H1 (cell line): ENCODE data around the gene PECR. TPM values are rescaled to one million over a fixed set of nuclear protein-coding genes. Genes with fewer than 3 reads are reported as not detected.

Experiments
- CTCF ChIA-PET: fragments of 300-600 bp; sonication (Branson Sonifier 250); formaldehyde crosslinking; loops from one replicate; lab custom pipeline; 2021; ENCODE audit not compliant: partially characterized antibody; lab: Charles Lee
- POLR2A ChIA-PET: fragments of 300-600 bp; sonication (Branson Sonifier 250); formaldehyde crosslinking; loops from one replicate; lab custom pipeline; 2021; ENCODE audit warnings: inconsistent platforms; ENCODE audit not compliant: partially characterized antibody; lab: Charles Lee
- DNase-seq, 2 experiments: peaks; one replicate each; pipeline versions ENCODE4 v3.0.0 to v3.0.0-alpha.2; 2010 to 2022; ENCODE audit warnings: low spot score in 2 of 2, low read depth in 1 of 2, mixed read lengths in 1 of 2
- FAIRE-seq: peaks from 2 replicates; lab custom pipeline; 2011; peaks lifted over from hg19 to GRCh38; lab: Jason Lieb, UNC
- H2AFZ ChIP-seq: 2 replicates; pipeline ENCODE4 v1.8.1; 2012; ENCODE audit warnings: low read length, inconsistent platforms
- H2AK5ac ChIP-seq: 2 replicates; pipeline ENCODE4 v1.6.1; 2013; ENCODE audit warnings: low read depth, low read length
- H2BK120ac ChIP-seq: replicated peaks from 2 replicates; pipeline ENCODE3; 2013; ENCODE audit warnings: low read depth, low read length, inconsistent platforms
- H2BK12ac ChIP-seq: 2 replicates; pipeline ENCODE4 v1.6.1; 2013; ENCODE audit warnings: low read depth, low read length
- H2BK15ac ChIP-seq: 2 replicates; pipeline ENCODE4 v1.6.1; 2013; ENCODE audit warnings: low read length
- H2BK20ac ChIP-seq: 2 replicates; pipeline ENCODE4 v1.6.1; 2013; ENCODE audit warnings: low read length
- H2BK5ac ChIP-seq: 2 replicates; pipeline ENCODE4 v1.6.1; 2013; ENCODE audit warnings: low read depth, low read length
- H3K14ac ChIP-seq: 2 replicates; pipeline ENCODE4 v1.6.1; 2013; ENCODE audit warnings: inconsistent platforms; ENCODE audit not compliant: insufficient read length
- H3K18ac ChIP-seq: 2 replicates; pipeline ENCODE4 v1.6.1; 2013; ENCODE audit warnings: low read length; ENCODE audit errors: extremely low read depth
- H3K23ac ChIP-seq: 2 replicates; pipeline ENCODE4 v1.6.1; 2013; ENCODE audit warnings: inconsistent platforms; ENCODE audit not compliant: insufficient read length
- H3K23me2 ChIP-seq: 2 replicates; pipeline ENCODE4 v1.6.1; 2013; ENCODE audit warnings: low read depth, low read length
- H3K27ac ChIP-seq: 2 replicates; pipeline ENCODE4 v1.6.1; 2011; ENCODE audit warnings: low read depth, low read length, inconsistent platforms
- H3K27me3 ChIP-seq, 4 experiments: replicated peaks in 1 of 4; 1 replicate in 1 of 4; 2 replicates in 3 of 4; pipeline versions ENCODE4 v1.6.1 to v1.8.1; 2011 to 2013; ENCODE audit warnings: low read length in 3 of 4, mild to moderate bottlenecking in 3 of 4, inconsistent platforms in 2 of 4, mixed read lengths in 2 of 4, moderate library complexity in 1 of 4; ENCODE audit not compliant: control insufficient read depth in 3 of 4, insufficient read depth in 3 of 4; ENCODE audit errors: extremely low read depth in 1 of 4
- H3K36me3 ChIP-seq, 4 experiments: 2 replicates each; pipeline versions ENCODE4 v1.6.1 to v1.8.1; 2011 to 2013; ENCODE audit warnings: mild to moderate bottlenecking in 4 of 4, low read length in 3 of 4, moderate library complexity in 2 of 4, control low read depth in 1 of 4, inconsistent platforms in 1 of 4; ENCODE audit not compliant: insufficient read depth in 4 of 4, control insufficient read depth in 2 of 4
- H3K4ac ChIP-seq: replicated peaks from 2 replicates; pipeline ENCODE3; 2013; ENCODE audit warnings: low read length, low read depth, mixed read lengths, inconsistent platforms; ENCODE audit not compliant: insufficient read length
- H3K4me1 ChIP-seq, 4 experiments: replicated peaks in 1 of 4; 1 replicate in 1 of 4; 2 replicates in 3 of 4; pipeline versions ENCODE4 v1.6.1 to v1.8.1; 2011 to 2013; ENCODE audit warnings: low read length in 3 of 4, inconsistent platforms in 2 of 4, mixed read lengths in 1 of 4; ENCODE audit not compliant: insufficient read depth in 4 of 4, control insufficient read depth in 3 of 4
- H3K4me2 ChIP-seq, 2 experiments: 2 replicates each; pipeline versions ENCODE4 v1.6.1 to v1.8.1; 2011 to 2013; ENCODE audit warnings: low read depth in 2 of 2, low read length in 2 of 2, control low read depth in 1 of 2, inconsistent platforms in 1 of 2, mild to moderate bottlenecking in 1 of 2; ENCODE audit not compliant: insufficient read depth in 1 of 2
- H3K4me3 ChIP-seq, 4 experiments: fragments of 200-600, 300-600 bp in 1 of 4; sonication (generic), shearing (Covaris generic), sonication (Bioruptor Twin) in 1 of 4; 2 replicates each; pipeline versions ENCODE4 v1.5.1 to v1.8.1; 2011 to 2016; ENCODE audit warnings: low read length in 4 of 4, low read depth in 3 of 4, control low read depth in 2 of 4, inconsistent platforms in 2 of 4, mild to moderate bottlenecking in 2 of 4, mixed read lengths in 1 of 4, moderate library complexity in 1 of 4; ENCODE audit not compliant: insufficient read depth in 2 of 4; ENCODE audit errors: extremely low read depth in 1 of 4
- H3K56ac ChIP-seq: replicated peaks from 2 replicates; pipeline ENCODE3; 2013; ENCODE audit warnings: low read depth, mild to moderate bottlenecking, mixed read lengths, low read length, inconsistent platforms; ENCODE audit not compliant: insufficient read length
- H3K79me1 ChIP-seq: 2 replicates; pipeline ENCODE4 v1.6.1; 2013; ENCODE audit warnings: low read depth, low read length, control low read depth
- H3K79me2 ChIP-seq, 2 experiments: 2 replicates each; pipeline versions ENCODE4 v1.6.1 to v1.8.1; 2012 to 2013; ENCODE audit warnings: low read length in 2 of 2, mild to moderate bottlenecking in 2 of 2, inconsistent platforms in 1 of 2; ENCODE audit not compliant: insufficient read depth in 2 of 2, control insufficient read depth in 1 of 2
- H3K9ac ChIP-seq, 4 experiments: replicated peaks in 1 of 4; 1 replicate in 1 of 4; 2 replicates in 3 of 4; pipeline versions ENCODE4 v1.6.1 to v1.8.1; 2011 to 2013; ENCODE audit warnings: low read depth in 3 of 4, low read length in 3 of 4, control low read depth in 2 of 4, mild to moderate bottlenecking in 2 of 4, moderate library complexity in 2 of 4, inconsistent platforms in 1 of 4; ENCODE audit errors: extremely low read depth in 1 of 4
- H3K9me3 ChIP-seq, 2 experiments: 2 replicates each; pipeline versions ENCODE4 v1.6.1 to v1.8.1; 2012 to 2013; ENCODE audit warnings: mild to moderate bottlenecking in 2 of 2, moderate library complexity in 2 of 2, control low read depth in 1 of 2, inconsistent platforms in 1 of 2, low read depth in 1 of 2, low read length in 1 of 2, mixed read lengths in 1 of 2; ENCODE audit not compliant: insufficient read depth in 2 of 2
- H4K20me1 ChIP-seq, 2 experiments: replicated peaks in 1 of 2; 2 replicates each; pipeline versions ENCODE3 to v1.8.1; 2011 to 2013; ENCODE audit warnings: inconsistent platforms in 2 of 2, low read length in 2 of 2, mild to moderate bottlenecking in 1 of 2; ENCODE audit not compliant: insufficient read depth in 2 of 2, control insufficient read depth in 1 of 2
- H4K5ac ChIP-seq: 2 replicates; pipeline ENCODE4 v1.6.1; 2013; ENCODE audit warnings: low read length, low read depth, mixed read lengths, inconsistent platforms; ENCODE audit not compliant: insufficient read length
- H4K8ac ChIP-seq: 2 replicates; pipeline ENCODE4 v1.8.0; 2013; ENCODE audit warnings: mild to moderate bottlenecking, moderate library complexity, low read length, inconsistent platforms; ENCODE audit not compliant: insufficient read depth; ENCODE audit errors: extremely low read depth
- H4K91ac ChIP-seq: replicated peaks from 2 replicates; pipeline ENCODE3; 2013; ENCODE audit warnings: low read length, mixed read lengths, inconsistent platforms; ENCODE audit not compliant: insufficient read length
- BACH1 ChIP-seq: IDR thresholded peaks from 2 replicates; pipeline ENCODE4 v1.6.1; 2012; ENCODE audit warnings: low read length, improper control_type of control experiment
- EP300 ChIP-seq, 2 experiments: IDR thresholded peaks; 1 replicate in 1 of 2; 2 replicates in 1 of 2; pipeline ENCODE4 v1.6.1; 2011 to 2012; ENCODE audit warnings: low read depth in 2 of 2, low read length in 2 of 2, mild to moderate bottlenecking in 2 of 2, borderline replicate concordance in 1 of 2, inconsistent platforms in 1 of 2, moderate library complexity in 1 of 2
- SP2 ChIP-seq: IDR thresholded peaks from 2 replicates; pipeline ENCODE4 v1.6.1; 2012; ENCODE audit warnings: mild to moderate bottlenecking, low read length, inconsistent platforms
- WGBS, 2 experiments: shearing (Covaris generic) in 1 of 2; methylation state at CpG; one replicate each; pipeline versions ENCODE4 v1.1.6 to v1.1.7; 2013 to 2015; ENCODE audit warnings: low lambda C conversion rate in 2 of 2, mixed read lengths in 2 of 2, inconsistent platforms in 1 of 2, low coverage in 1 of 2, missing lambda C conversion rate in 1 of 2; ENCODE audit not compliant: insufficient replicate concordance in 2 of 2, insufficient coverage in 1 of 2, insufficient read length in 1 of 2; ENCODE audit errors: extremely low coverage in 1 of 2, missing lambda C conversion rate in 1 of 2; 5-methylcytosine and 5-hydroxymethylcytosine counted together
- polyA plus RNA-seq, 7 experiments: library from polyadenylated mRNA; depleted of rRNA in 3 of 7; stranded (reverse) in 5 of 7; unstranded in 2 of 7; fragments of >200 nt in 5 of 7; fragments of 200-250 nt in 2 of 7; gene quantifications; 1 replicate in 5 of 7; 2 replicates in 1 of 7; 4 replicates in 1 of 7; pipeline versions ENCODE4 v1.2.1 to v1.2.3, GENCODE V29; 2011 to 2013; ENCODE audit warnings: missing spikeins in 2 of 7, mixed read lengths in 2 of 7
- total RNA-seq: library from RNA; stranded (reverse); fragmentation: NEBNext Ultra II Directional; extraction: Animal tissue kit (Norgen Biotek cat#: 25700); gene quantifications from 2 replicates; pipeline ENCODE4 v1.2.1, GENCODE V29; 2021
- TF ChIP-seq, protein P1 (sequence below): IDR thresholded peaks from 2 replicates; pipeline ENCODE4 v1.6.1; 2012; ENCODE audit warnings: inconsistent platforms

The PECR gene
- total and polyA plus RNA-seq, 2 of the 8 experiments (the other 6 are each of a cell fraction or from before 2014, with no cell fraction given), result 15.9 to 19.2 TPM

GRCh38 chr2:216001216-216002100, 80.2 kb downstream of the PECR start:
- Histone ChIP-seq H3K27ac (no peak overlapping the region), H2BK120ac (no peak overlapping the region), H3K56ac (no peak overlapping the region), H2AFZ (no peak overlapping the region), H3K23ac (no peak overlapping the region), H3K4ac (no peak overlapping the region), H2BK15ac (no peak overlapping the region), H3K9me3 (no peaks in the 10 kb centered on the region), H3K79me1 (peaks cover 8% of the 10 kb centered on the region), H4K91ac (no peak overlapping the region), H3K18ac (no peak overlapping the region), H4K20me1 (peaks cover 0 to 7% of the 10 kb centered on the region in 2 experiments), H2BK5ac (0 out of 2 replicates have a peak overlapping the region, but pooled peaks have one; percentile 11), H3K14ac (no peak overlapping the region), H4K5ac (no peak overlapping the region), H4K8ac (no peak overlapping the region), H2BK20ac (no peak overlapping the region), H3K27me3 (no peaks in the 10 kb centered on the region), H3K4me3 (no peak overlapping the region), H3K23me2 (no peaks in the 10 kb centered on the region), H2AK5ac (no peak overlapping the region), H3K36me3 (peaks cover 0 to 5% (median 0%) of the 10 kb centered on the region in 4 experiments; a peak in 2 of 8 replicates), H2BK12ac (no peak overlapping the region), H3K4me1 (peaks cover 7 to 23% (median 9%) of the 10 kb centered on the region in 4 experiments), H3K4me2 (peak overlapping the region in 1 of 2 experiments; percentile 15; a peak in 1 of 4 replicates), H3K9ac (no peak overlapping the region), H3K79me2 (peaks cover 0 to 79% of the 10 kb centered on the region in 2 experiments; a peak in 2 of 4 replicates)
- 66% methylated on average over 9 of the region's 9 CpGs; no CpG with 5 or more reads in 1 of the 2 experiments for WGBS, 2 experiments
- POLR2A ChIA-PET, result interaction anchor here (1.1 kb wide), 1 partner anchor 16 kb away, joined by 5 read pairs; no protein-coding TSS in a partner anchor
- FAIRE-seq (no peak), DNase-seq (no peak)
- CTCF ChIA-PET, result interaction anchor here (0.8 to 3.0 kb wide), 5 partner anchors 11 to 577 kb away, joined by 3 to 16 read pairs (median 4); no protein-coding TSS in a partner anchor
- no peak for TF ChIP-seq BACH1
- TF ChIP-seq SP2, result no peak
- TF ChIP-seq, protein P1, sequence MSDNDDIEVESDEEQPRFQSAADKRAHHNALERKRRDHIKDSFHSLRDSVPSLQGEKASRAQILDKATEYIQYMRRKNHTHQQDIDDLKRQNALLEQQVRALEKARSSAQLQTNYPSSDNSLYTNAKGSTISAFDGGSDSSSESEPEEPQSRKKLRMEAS, result no peak
- TF ChIP-seq EP300 (IDR thresholded peaks at IDR 0.05; ENCODE audit: borderline replicate concordance in 1 of 2, low read depth in 2 of 2, low read length in 2 of 2), result no peak
